GM23248 (cell line): ENCODE measurements around the gene MRPL20.

Source experiments
- EZH2 ChIP-seq: fragments of 200-600 bp; sonication (generic); IDR thresholded peaks from 2 replicates; pipeline ENCODE4 v1.6.1; 2018; ENCODE audit warnings: antibody characterized with exemption, mild to moderate bottlenecking; ENCODE audit not compliant: insufficient read depth, poor library complexity, severe bottlenecking
- EZH2phosphoT487 ChIP-seq: fragments of 200-600 bp; sonication (generic); IDR thresholded peaks from 2 replicates; pipeline ENCODE4 v1.6.1; 2018; ENCODE audit warnings: antibody characterized with exemption, moderate library complexity, mild to moderate bottlenecking, low read depth; ENCODE audit not compliant: insufficient read depth

- TF ChIP-seq EZH2: no peak
- no peak for TF ChIP-seq EZH2phosphoT487
Observed at GRCh38 chr1:1435911-1436629, 29.0 kb upstream of the MRPL20 start.
